NCI-H460 (cell line): ENCODE measurements around the gene CENPT. TPM values are rescaled to one million over a fixed set of nuclear protein-coding genes. Genes with fewer than 3 reads are reported as not detected.

ENCODE experiments used
- DNase-seq: peaks from one replicate; pipeline ENCODE4 v3.0.0-alpha.2; 2016; ENCODE audit warnings: low read depth; ENCODE audit errors: extremely low read depth
- total RNA-seq: library from RNA; depleted of rRNA; stranded (reverse); fragments of >200 nt; shearing (Covaris generic); gene quantifications from 2 replicates; pipeline ENCODE4 v1.2.3, GENCODE V29; 2014

Gene CENPT
- total RNA-seq, 1 experiment from 2014 or later, result 28.4 TPM

GRCh38 chr16:67820608-67821259, 26.8 kb downstream of the CENPT start:
- DNase-seq, result no peak

DNA sequence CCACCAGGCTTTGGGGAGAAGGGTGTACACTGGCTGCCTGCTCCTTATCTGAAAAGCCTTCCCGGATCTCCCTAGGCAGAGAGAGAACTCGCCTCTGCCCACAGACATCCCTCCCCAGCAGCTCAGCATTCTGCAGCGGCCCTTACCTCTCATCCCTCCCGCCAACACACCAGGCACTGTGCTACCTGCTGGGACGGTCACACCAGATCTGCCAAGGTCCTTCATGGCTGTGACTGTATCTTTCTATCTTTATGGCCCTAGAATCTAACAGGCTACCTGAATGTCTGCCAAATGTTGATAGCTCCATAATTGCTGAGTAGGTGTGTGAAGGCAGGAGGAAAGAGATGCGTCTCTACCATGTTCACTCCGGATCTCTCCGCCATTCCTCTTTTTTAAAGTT, 32.9 kb downstream of the CENPT start:
- DNase-seq, result no peak

DNA sequence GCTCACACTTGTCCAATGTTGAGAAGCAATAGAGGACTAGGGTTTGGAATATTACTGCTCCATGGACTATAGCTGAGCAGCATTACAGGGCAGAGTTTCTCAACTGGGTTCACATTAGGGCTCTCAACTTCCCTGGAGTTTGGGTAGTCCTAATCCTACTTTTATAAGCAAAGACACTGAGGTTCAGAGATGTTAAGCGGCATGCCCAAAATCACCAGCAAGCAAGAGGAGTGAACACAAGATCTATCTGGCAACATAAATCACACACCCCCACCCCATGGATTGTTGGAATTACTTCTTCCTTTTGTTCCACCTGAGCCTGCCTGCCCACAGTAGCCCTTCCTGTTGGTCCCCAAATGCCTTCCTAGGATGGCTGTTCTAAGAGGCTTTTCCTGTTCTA, 35.6 kb downstream of the CENPT start:
- DNase-seq, result no peak

GRCh38 chr16:67807148-67807682, 40.3 kb downstream of the CENPT start:
- DNase-seq, result no peak

DNA sequence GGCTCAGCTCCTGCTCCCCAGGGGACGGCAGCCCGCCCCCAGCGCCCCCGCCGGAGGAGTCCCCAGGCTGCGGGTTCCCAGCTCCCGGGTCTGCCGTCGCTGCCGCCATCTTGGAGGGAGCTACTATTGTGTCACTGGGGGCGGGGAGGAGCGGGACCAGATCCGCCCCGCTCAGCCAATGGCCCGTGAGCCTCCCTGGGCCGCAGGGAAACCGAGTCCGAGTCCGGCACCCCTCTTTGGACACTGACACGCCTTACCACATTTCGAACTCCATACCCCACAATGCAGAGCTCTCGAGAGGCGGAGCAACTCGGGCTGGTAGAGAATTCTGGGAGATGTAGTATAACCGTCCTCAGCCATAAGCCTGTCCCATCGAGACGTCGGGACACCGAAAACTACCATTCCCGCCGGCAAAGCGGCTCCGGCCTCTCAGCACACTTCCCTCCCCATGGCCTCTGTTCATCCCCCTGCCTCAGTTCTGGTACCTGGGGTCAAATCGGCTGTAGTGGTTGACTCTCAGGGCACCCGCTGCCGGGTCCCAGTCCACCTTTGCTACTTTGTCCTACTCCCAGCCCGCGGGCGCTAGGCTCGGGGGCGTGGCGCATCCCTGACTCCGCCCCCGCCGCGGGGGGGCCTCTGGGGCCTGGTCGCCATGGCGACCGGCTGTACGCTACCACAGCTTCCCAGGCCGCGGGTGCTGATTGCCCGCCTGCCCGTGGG, 40.9 kb downstream of the CENPT start, which contains the start of the genes RANBP10 and TSNAXIP1:
RANBP10 (minus strand) TSS at position 133 of the 720 bp plus-strand sequence; CDS start at position 109, 24 bp downstream.
TSNAXIP1 (plus strand) TSS at position 462 of the 720 bp plus-strand sequence. CDS start 261 bp downstream, outside the sequence.
- DNase-seq, result peak; percentile 100

DNA sequence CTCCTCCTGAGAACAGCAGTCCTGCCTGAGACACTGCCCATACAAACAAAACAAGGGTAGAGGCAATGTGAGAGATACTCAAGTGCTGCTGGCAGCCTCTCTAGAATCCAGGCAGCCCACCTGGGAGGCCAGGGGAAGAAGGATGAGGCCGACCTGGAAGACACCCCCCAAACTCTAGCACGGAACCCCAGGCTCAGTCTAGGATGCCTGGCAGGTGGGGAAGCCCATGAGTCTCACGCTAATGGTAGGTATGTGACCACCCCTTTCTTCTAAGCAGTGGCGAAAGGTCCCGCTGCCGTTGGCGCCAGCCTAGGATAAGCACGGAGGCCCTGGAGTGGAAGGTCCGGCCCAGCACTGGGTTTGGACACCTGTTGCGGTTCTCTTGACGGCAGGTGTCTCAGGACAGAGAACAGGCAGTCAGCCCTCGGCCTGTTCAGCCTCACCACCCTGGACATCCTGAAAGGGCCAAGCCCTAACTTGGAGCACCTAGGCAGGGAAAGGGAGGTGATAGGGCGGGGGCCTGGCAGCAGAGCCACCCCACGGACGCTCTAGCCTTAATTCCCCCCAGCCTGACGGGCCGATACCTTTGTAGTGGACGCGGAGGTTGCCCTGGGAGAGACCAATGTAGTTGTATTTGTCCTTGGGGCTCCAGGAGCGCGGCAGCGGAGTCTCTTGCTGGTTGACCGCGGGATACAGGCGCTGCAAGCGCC, 41.6 kb downstream of the CENPT start:
- no peak for DNase-seq

- no peak for DNase-seq
Measured at GRCh38 chr16:67804853-67805542, 42.5 kb downstream of the CENPT start.

- no peak for DNase-seq
Measured at GRCh38 chr16:67803894-67804293, 43.6 kb downstream of the CENPT start.

DNA sequence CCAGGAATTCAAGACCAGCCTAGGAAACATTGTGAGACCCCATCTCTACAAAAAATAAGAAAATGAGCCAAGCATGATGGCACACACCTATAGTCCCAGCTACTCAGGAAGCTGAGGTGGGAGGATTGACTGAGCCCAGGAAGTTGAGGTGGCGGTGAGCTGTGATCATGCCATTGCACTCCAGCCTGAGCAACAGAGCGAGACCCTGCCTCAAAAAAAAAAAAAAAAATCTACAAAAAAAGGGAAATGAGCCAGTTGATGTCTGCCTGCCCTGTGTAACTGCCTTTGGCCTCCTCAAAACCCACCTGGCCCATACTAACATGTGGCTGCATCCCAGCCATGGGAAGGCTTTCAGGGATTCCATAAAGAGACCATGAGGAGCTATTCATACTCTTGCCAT, 45.6 kb downstream of the CENPT start:
- DNase-seq, result no peak

GRCh38 chr16:67801241-67801640, 46.3 kb downstream of the CENPT start:
- no peak for DNase-seq

- DNase-seq, result no peak
Measured at GRCh38 chr16:67800338-67800926, 47.1 kb downstream of the CENPT start.

- DNase-seq, result no peak
Measured at GRCh38 chr16:67796099-67796718, 51.3 kb downstream of the CENPT start.

- no peak for DNase-seq
Measured at GRCh38 chr16:67790071-67790470, 57.4 kb downstream of the CENPT start.

- DNase-seq, result no peak
Measured at GRCh38 chr16:67786491-67786890, 61.0 kb downstream of the CENPT start.

DNA sequence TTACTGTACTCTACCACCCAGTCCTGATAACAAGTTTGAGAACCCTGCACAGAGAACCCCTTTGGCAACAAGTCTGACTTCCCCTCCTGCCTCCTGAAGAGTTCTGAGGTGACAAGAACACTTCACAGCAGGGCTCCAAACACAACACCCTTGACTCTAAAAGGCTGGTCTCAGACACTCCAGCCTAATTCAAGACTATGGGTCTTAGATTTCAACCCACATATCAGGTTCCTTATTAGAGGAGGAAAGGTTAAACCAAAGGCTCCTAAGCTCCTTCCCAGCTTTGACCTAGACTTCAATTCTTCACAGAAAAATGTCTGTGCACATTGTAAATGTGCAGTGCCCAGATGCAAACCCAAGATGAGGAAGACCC, 64.2 kb downstream of the CENPT start:
- DNase-seq, result no peak

DNA sequence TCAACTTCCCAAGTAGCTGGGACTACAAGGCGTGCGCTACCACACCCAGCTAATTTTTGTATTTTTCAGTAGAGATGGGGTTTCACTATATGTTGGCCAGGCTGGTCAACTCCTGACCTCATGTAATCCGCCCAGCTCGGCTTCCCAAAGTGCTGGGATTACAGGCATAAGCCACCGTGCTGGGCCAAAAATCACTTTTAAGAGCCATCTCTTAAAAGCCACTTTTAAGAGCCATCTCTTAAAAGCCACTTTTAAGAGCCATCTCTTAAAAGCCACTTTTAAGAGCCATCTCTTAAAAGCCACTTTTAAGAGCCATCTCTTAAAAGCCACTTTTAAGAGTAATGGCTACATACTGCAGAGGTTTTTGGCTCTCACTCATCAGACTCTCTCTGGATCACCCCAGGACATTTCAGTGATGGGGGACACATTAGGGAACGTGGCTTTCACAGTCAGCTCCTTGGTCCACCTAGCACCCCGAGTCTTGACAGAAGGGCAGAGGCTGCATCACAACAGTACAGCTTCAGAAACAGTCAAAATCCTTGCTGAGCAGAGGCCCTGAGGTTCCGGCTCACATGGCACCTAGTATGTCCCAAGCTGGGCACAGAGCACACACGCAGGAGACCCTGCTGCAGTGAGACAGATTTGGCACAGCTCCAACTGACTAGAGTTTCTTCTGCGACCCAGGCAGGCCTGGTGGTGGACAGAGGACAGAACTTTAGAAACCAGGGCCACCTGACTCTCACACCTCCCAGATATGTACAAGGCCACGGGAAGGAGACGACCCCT, 64.7 kb downstream of the CENPT start:
- no peak for DNase-seq

DNA sequence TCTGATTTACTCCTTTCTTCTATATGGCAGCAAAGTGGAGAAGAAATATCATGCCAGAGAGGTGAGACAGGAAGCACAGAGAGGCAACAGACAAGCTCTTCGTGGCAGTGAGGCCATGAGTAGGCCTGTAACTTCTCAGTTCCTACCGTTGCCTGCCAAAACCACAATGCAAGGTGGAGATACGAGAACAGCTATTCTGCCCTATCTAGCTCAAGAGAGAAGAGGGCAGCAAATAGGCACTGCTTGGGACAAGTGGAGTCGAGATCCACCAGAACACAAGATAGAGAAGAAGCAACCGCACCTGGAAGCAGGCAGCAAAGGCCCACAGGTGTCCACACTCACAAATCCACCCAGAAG, 66.0 kb downstream of the CENPT start:
- DNase-seq, result no peak

- no peak for DNase-seq
Measured at GRCh38 chr16:67780847-67781564, 66.5 kb downstream of the CENPT start.
